Renal pelvis (tissue), 12 donors: ENCODE data around the gene LAT. TPM values are rescaled to one million over a fixed set of nuclear protein-coding genes. Genes with fewer than 3 reads are reported as not detected.
"Not testable (repeated sequence)": the region's sequence is repeated elsewhere in the genome, so short reads cannot be mapped to it uniquely, and the experiment has no call there.

Experiments used
- DNase-seq: peaks from one replicate; pipeline ENCODE4 v3.0.0-alpha.2; 2013
- long read RNA-seq, 16 experiments: transcript quantifications; one replicate each; lab custom pipeline, GENCODE V29; 2026
- polyA plus RNA-seq, 3 donors: library from polyadenylated mRNA; unstranded; fragments of 120-200 nt; gene quantifications; one replicate each; pipeline ENCODE4 v1.2.1, GENCODE V29; 2013; ENCODE audit not compliant: insufficient read length in 3 of 3

The LAT gene
- 1 to 10 TPM; 5.8 to 9.5 (median 9.1) TPM for polyA plus RNA-seq
- long read RNA-seq, donor 1, result 0 reads
- long read RNA-seq, donor 2, result 0 reads
- long read RNA-seq, donor 3, partial matches to known transcripts, result 0 of 2 reads
- long read RNA-seq, donor 3, other reads (novel, unspliced or antisense), result 0 of 2 reads
- long read RNA-seq, donor 4, partial matches to known transcripts, result 0 of 2 reads
- long read RNA-seq, donor 4, other reads (novel, unspliced or antisense), result 0 of 2 reads
- long read RNA-seq, donor 5, result 0 reads
- long read RNA-seq, donor 6, result 0 reads
- long read RNA-seq, donor 7, partial matches to known transcripts, result 0 of 1 reads
- long read RNA-seq, donor 7, other reads (novel, unspliced or antisense), result 0 of 1 reads
- long read RNA-seq, donor 8, result 0 reads
- long read RNA-seq, donor 9, result 0 reads
- long read RNA-seq, donor 10, partial matches to known transcripts, result 0 of 2 reads
- long read RNA-seq, donor 10, other reads (novel, unspliced or antisense), result 0 of 2 reads
- long read RNA-seq, donor 11, result 0 reads
- long read RNA-seq, donor 12, partial matches to known transcripts, result 0 of 1 reads
- long read RNA-seq, donor 12, other reads (novel, unspliced or antisense), result 0 of 1 reads
- long read RNA-seq, donor 13, result 0 reads
- long read RNA-seq, donor 14, result 0 reads
- long read RNA-seq, donor 15, result 0 reads
- long read RNA-seq, donor 16, partial matches to known transcripts, result 0 of 1 reads
- long read RNA-seq, donor 16, other reads (novel, unspliced or antisense), result 0 of 1 reads

GRCh38 chr16:28984619-28985135 is at the start of gene LAT:
LAT (plus strand) TSS chr16:28985052; CDS start chr16:28985418, 366 bp downstream.
- DNase-seq, result no peak

DNA sequence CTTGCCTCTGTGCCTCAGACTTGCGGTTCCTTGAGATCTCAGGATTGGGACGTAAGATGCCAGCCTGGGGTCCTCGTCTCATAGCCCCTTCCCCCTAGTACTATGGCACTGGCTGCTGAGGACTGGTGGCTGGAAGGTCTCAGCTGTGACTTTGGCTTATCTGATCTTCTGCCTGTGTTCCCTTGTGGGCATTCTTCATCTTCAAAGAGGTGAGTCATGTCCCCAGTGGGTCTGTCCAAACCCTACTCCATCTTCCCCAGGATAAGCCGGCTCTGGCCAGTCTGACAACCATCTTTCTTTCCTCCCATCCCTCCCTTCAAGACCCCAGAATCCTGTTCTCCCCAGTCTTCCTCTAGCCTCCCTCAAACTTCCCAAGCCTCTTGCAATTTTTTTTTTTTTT is 49.5 kb upstream of the LAT start:
- no peak for DNase-seq

DNA sequence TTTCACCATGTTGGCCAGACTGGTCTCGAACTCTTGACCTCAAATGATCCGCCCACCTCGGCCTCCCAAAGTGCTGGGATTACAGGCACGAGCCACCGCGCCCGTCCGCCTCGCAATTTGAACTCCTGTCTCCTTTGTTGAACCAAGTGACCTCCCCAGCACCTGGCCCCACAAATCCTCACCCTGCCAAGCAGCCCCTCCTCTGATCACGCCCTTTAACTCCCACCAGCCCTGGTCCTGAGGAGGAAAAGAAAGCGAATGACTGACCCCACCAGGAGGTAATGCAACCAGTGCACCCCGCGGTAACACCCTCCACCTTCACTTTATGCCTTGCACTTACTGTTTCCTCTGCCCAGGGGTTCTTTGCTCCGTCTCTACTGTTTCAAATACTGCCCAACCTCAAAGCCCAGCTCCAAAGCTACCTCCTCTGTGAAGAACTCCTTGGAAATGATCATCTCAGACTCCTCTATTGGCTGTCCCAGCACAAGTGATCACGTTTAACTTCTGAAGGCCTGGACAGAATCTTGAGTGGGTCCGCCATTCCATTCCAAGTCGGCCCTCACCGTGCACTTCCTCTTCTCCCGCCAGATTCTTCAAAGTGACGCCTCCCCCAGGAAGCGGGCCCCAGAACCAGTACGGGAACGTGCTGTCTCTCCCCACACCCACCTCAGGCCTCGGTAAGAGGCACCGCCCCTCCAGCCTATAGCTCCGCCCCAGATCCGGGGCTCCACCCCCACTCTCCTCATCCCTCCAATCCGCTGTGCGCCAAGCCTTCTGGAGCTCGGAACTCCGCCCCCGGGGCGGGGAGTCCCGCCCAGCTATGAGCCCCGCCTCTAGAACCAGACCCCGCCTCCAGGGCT is 48.7 kb upstream of the LAT start:
- peak; percentile 50 for DNase-seq

DNA sequence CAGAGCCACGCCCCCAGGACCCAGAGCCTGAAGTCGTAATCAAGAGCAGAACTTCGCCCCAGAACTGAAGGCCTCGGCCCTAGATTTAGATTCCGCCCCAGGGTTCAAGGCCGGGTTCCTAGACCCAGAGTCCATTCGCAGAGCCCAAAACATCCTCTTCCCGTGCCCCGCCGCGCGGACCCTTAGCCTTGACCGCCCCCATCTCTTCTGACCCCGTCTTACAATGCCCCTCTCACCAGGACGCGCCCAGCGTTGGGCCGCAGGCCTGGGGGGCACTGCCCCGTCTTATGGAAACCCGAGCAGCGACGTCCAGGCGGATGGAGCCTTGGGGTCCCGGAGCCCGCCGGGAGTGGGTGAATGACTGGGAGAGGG is 48.1 kb upstream of the LAT start:
- DNase-seq, result no peak

- DNase-seq, result no peak
Measured at GRCh38 chr16:28937222-28937876, 47.5 kb upstream of the LAT start.

DNA sequence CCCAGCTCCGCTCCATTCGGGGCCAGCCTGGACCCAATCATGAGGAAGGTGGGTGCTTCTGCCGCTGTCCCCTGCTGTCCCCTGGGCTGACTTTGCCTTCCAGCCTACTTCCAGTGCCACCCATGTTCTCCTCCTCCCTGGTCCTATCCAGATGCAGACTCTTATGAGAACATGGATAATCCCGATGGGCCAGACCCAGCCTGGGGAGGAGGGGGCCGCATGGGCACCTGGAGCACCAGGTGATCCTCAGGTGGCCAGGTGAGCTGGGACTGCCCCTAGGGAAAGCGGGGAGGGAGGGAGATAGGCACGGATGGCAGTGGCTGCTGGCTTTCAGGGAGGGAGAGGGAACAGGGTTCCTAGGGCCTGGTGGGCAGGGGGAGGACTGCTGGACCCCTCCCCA is 46.1 kb upstream of the LAT start:
- no peak for DNase-seq

GRCh38 chr16:28939825-28940224 is 45.0 kb upstream of the LAT start:
- DNase-seq, result not testable (repeated sequence)

DNA sequence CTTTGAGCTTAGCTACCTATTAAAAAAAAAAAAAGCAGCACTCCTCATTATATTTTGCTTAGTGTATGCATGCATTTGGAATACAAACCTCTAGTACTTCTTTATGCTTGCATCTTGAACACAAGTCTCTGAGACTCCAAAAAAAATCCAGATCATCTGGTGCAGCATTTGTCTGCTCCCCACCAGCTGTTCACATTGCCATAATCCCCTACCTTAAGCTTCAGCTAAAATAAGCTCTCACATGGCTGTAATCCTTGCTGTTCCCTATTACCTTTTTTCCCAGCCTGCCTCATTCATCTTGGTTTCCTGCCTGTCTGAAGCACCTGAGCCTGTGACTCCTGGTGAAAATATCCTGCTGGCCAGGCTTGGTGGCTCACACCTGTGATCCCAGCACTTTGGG is 41.6 kb upstream of the LAT start:
- no peak for DNase-seq

- DNase-seq, result no peak
Measured at GRCh38 chr16:28946681-28947080, 38.2 kb upstream of the LAT start.

DNA sequence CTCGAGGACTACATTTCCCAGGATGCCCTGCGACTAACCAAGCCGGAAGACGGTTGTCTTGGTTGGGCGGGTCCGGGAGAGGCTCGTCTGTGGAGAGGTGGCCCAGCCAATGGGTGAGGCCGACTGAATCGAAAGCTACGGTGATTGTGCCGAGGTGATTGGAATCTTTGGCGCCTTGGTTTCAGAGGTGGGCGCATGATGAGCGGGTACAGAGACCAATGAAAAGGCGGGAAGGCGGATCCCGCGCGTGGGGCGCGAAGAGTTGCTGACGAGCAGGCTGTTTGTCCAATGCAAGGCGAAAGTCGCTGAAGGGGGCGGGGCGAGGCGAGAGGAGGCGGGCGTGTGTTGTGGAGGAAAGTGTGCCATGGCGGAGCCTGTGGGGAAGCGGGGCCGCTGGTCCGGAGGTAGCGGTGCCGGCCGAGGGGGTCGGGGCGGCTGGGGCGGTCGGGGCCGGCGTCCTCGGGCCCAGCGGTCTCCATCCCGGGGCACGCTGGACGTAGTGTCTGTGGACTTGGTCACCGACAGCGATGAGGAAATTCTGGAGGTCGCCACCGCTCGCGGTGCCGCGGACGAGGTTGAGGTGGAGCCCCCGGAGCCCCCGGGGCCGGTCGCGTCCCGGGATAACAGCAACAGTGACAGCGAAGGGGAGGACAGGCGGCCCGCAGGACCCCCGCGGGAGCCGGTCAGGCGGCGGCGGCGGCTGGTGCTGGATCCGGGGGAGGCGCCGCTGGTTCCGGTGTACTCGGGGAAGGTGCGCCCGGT is 34.0 kb upstream of the LAT start, which contains the start of gene NFATC2IP:
Gene NFATC2IP, plus strand, starts transcription at position 290 of the 762 bp plus-strand sequence. Its CDS starts 75 bp downstream, at position 365.
- DNase-seq, result peak; percentile 100

DNA sequence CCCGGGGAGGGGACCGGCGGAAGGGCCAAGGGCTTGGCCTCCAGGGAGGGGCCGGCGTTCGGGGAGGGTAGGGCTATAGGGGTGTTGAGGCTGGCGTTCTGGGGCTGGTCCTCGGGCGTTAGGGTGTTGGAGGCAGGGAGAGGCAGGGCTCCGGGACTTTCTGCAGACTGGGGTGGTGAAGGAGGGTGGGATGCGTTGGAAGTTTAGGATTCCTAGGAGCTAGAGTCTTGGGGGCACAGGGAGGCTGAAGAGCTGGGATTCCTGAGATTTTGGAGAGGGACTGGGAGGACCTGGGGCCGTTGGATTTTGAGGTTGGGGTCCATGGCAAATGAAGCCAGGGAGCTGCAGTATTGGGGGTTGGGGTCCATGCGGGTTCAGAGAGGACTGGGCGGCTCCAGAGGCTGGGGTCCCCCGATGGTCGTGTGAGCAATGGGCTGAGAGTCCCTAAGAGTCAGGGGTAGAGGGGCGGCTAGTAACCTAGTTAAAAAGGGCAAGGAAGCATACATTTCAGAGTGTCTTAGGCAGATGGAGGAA is 33.4 kb upstream of the LAT start:
- DNase-seq, result no peak

DNA sequence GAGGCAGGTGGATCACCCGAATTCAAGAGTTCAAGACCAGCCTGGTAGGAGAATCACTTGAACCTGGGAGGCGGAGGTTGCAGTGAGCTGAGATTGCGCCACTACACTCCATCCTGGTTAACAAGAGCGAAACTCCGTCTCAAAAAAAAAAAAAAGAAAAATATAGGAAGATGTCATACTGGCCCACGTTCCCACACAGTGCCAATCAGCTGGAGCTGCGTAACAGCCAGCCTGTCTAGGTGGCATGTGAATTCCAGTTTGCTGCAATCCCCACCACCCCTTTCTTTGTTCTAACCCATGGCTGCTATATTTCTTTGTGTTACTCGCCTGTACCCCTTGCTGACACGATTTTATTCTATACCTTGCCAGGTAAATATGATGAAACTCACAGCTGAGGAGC is 26.6 kb upstream of the LAT start:
- DNase-seq, result no peak

DNA sequence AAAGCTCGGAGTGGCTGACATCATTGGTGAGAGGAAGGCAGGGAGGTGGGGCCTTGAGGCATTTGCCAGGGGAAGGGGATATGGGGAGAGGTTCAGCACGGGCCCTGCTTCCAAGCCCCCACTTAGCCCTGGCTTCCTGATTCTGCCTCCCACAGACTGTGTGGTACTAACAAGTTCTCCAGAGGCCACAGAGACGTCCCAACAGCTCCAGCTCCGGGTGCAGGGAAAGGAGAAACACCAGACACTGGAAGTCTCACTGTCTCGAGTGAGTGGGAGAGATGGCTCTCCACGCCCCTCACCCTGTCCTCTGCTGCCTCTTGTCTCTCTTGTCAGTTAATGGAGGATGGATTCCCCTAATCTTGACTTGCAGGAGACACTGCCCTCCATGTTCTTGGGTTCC is 26.0 kb upstream of the LAT start:
- no peak for DNase-seq

GRCh38 chr16:28964072-28964471 is 20.8 kb upstream of the LAT start:
- no peak for DNase-seq

DNA sequence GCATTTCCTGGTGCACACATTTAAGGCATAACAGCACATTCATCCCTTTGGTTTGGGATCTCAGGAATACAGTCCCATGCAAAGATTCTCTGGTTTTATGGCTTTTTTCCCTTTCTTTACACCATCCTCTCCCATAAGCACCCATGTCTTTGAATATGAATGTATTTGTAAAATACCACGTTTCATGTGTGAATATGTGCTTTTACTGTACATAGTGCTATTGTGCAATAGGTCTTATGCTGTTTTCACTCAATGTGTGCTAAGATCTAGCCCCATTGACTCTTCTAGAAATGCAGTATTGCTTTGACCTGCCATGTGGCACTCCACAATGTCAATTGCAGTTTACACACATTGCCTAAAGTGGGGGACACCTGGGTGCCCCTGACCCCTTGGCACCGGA is 20.4 kb upstream of the LAT start:
- no peak for DNase-seq

GRCh38 chr16:28967156-28967555 is 17.7 kb upstream of the LAT start:
- DNase-seq, result no peak

GRCh38 chr16:28969696-28970095 is 15.2 kb upstream of the LAT start:
- not testable (repeated sequence) for DNase-seq

GRCh38 chr16:28974007-28974436 is 10.8 kb upstream of the LAT start:
- peak; percentile 62 for DNase-seq

DNA sequence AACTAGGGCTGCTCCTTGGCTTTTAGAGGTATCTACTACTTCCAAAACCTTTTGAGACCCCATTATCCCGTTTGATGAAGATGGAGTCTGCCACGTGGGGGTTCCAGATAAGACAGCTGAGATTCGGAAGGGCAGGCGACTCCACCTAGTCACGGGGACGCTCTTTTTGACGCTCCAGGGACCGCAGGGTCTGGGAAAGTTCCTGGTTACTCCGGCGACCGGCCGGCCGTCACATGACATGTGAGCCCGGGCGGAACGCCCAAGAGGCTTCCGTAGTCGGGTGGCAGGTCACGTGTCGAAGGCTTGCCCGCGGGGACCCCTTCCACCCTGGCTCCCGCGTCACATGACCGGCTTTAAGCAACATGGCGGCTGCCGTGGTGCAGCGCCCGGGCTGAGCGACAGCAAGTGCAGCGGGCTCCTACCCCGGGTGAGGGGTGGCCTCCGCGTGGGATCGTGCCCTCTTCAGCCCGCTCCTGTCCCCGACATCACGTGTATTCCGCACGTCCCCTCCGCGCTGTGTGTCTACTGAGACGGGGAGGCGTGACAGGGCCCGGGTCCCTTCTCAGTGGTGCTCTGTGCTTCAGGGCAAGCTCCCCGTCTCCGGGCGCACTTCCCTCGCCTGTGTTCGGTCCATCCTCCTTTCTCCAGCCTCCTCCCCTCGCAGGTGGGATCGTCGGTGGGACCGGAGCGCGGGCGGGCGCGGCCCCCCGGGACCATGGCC is 10.3 kb upstream of the LAT start, which contains the start of gene SPNS1:
Gene SPNS1, plus strand, starts transcription at position 342 of the 721 bp plus-strand sequence. Its CDS starts 374 bp downstream, at position 716.
- DNase-seq, result peak; percentile 96
